ENCODE measurements around the gene RSPH6A. TPM values are rescaled to one million over a fixed set of nuclear protein-coding genes. Genes with fewer than 3 reads are reported as not detected.
"Not testable (repeated sequence)": the region's sequence is repeated elsewhere in the genome, so short reads cannot be mapped to it uniquely, and the experiment has no call there.

The RSPH6A gene
- polyA plus RNA-seq, 1 donor from 2014 or later = not detected

GRCh38 chr19:45752639-45753038 is 62.5 kb downstream of the RSPH6A start:
- H2AFZ ChIP-seq (ENCODE audit: low read depth, low read length) = no peak overlapping the region
- no peaks in the 10 kb centered on the region for H3K9me3 ChIP-seq (ENCODE audit: low read length)
- no peaks in the 10 kb centered on the region for H3K9me2 ChIP-seq (ENCODE audit: insufficient read depth, low read length)
- H3K4me2 ChIP-seq (ENCODE audit: low read length) = no peak overlapping the region
- H4K20me1 ChIP-seq (ENCODE audit: insufficient read depth) = no peaks in the 10 kb centered on the region
- no peaks in the 10 kb centered on the region for H3K79me2 ChIP-seq (replicated peaks; ENCODE audit: insufficient read depth, low read length)
- H3K4me3 ChIP-seq (ENCODE audit: low read length) = no peak overlapping the region
- TF ChIP-seq SMC3 (conservative IDR thresholded peaks at IDR 0.05; ENCODE audit: poor library complexity) (no peak), POLR2AphosphoS5 (IDR thresholded peaks at IDR 0.05) (no peak), TAF1 (IDR thresholded peaks at IDR 0.05; ENCODE audit: low read depth) (no peak), EP300 (conservative IDR thresholded peaks at IDR 0.05; ENCODE audit: poor library complexity, severe bottlenecking) (no peak), RAD21 (conservative IDR thresholded peaks at IDR 0.05) (no peak), REST (IDR thresholded peaks at IDR 0.05; ENCODE audit: borderline replicate concordance) (no peak), EZH2 (IDR thresholded peaks at IDR 0.05; ENCODE audit: borderline replicate concordance, insufficient read depth, low read length, poor library complexity, severe bottlenecking) (no peak), MXI1 (conservative IDR thresholded peaks at IDR 0.05; ENCODE audit: poor library complexity, severe bottlenecking) (no peak)
- TF ChIP-seq, protein P1, sequence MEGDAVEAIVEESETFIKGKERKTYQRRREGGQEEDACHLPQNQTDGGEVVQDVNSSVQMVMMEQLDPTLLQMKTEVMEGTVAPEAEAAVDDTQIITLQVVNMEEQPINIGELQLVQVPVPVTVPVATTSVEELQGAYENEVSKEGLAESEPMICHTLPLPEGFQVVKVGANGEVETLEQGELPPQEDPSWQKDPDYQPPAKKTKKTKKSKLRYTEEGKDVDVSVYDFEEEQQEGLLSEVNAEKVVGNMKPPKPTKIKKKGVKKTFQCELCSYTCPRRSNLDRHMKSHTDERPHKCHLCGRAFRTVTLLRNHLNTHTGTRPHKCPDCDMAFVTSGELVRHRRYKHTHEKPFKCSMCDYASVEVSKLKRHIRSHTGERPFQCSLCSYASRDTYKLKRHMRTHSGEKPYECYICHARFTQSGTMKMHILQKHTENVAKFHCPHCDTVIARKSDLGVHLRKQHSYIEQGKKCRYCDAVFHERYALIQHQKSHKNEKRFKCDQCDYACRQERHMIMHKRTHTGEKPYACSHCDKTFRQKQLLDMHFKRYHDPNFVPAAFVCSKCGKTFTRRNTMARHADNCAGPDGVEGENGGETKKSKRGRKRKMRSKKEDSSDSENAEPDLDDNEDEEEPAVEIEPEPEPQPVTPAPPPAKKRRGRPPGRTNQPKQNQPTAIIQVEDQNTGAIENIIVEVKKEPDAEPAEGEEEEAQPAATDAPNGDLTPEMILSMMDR (IDR thresholded peaks at IDR 0.05; ENCODE audit: poor library complexity, severe bottlenecking) = no peak
- H3K27me3 ChIP-seq (ENCODE audit: insufficient read depth, low read depth, low read length) = no peaks in the 10 kb centered on the region
- H3K27ac ChIP-seq (ENCODE audit: low read length) = no peak overlapping the region
- H3F3A ChIP-seq (ENCODE audit: insufficient read depth, low read length, poor library complexity, severe bottlenecking) = no peaks in the 10 kb centered on the region
- H3K9ac ChIP-seq (ENCODE audit: low read length) = no peak overlapping the region
- no peaks in the 10 kb centered on the region for H3K36me3 ChIP-seq (ENCODE audit: insufficient read depth, low read length)

GRCh38 chr19:45751483-45751882 is 63.6 kb downstream of the RSPH6A start:
- not testable (repeated sequence) for H3K9ac ChIP-seq (ENCODE audit: low read length); H3K79me2 ChIP-seq (replicated peaks; ENCODE audit: insufficient read depth, low read length); H3F3A ChIP-seq (ENCODE audit: insufficient read depth, low read length, poor library complexity, severe bottlenecking); H3K4me3 ChIP-seq (ENCODE audit: low read length); H3K9me3 ChIP-seq (ENCODE audit: low read length); H4K20me1 ChIP-seq (ENCODE audit: insufficient read depth); H2AFZ ChIP-seq (ENCODE audit: low read depth, low read length); H3K9me2 ChIP-seq (ENCODE audit: insufficient read depth, low read length); H3K4me2 ChIP-seq (ENCODE audit: low read length); H3K36me3 ChIP-seq (ENCODE audit: insufficient read depth, low read length); H3K27me3 ChIP-seq (ENCODE audit: insufficient read depth, low read depth, low read length); H3K27ac ChIP-seq (ENCODE audit: low read length)

- no peaks in the 10 kb centered on the region for H3K9me2 ChIP-seq (ENCODE audit: insufficient read depth, low read length)
- no peak overlapping the region for H3K4me3 ChIP-seq (ENCODE audit: low read length)
- no peak overlapping the region for H3K4me2 ChIP-seq (ENCODE audit: low read length)
- H3K27ac ChIP-seq (ENCODE audit: low read length) = no peak overlapping the region
- no peak overlapping the region for H2AFZ ChIP-seq (ENCODE audit: low read depth, low read length)
- H3K79me2 ChIP-seq (replicated peaks; ENCODE audit: insufficient read depth, low read length) = no peaks in the 10 kb centered on the region
- no peaks in the 10 kb centered on the region for H4K20me1 ChIP-seq (ENCODE audit: insufficient read depth)
- H3K9ac ChIP-seq (ENCODE audit: low read length) = no peak overlapping the region
- H3F3A ChIP-seq (ENCODE audit: insufficient read depth, low read length, poor library complexity, severe bottlenecking) = no peaks in the 10 kb centered on the region
- TF ChIP-seq POLR2AphosphoS5 (IDR thresholded peaks at IDR 0.05) (no peak), RAD21 (conservative IDR thresholded peaks at IDR 0.05) (no peak), MXI1 (conservative IDR thresholded peaks at IDR 0.05; ENCODE audit: poor library complexity, severe bottlenecking) (no peak)
- TF ChIP-seq, protein P1 (IDR thresholded peaks at IDR 0.05; ENCODE audit: poor library complexity, severe bottlenecking) = no peak
- H3K36me3 ChIP-seq (ENCODE audit: insufficient read depth, low read length) = no peaks in the 10 kb centered on the region
- no peaks in the 10 kb centered on the region for H3K27me3 ChIP-seq (ENCODE audit: insufficient read depth, low read depth, low read length)
- H3K9me3 ChIP-seq (ENCODE audit: low read length) = no peaks in the 10 kb centered on the region
These were observed 67.6 kb downstream of the RSPH6A start for GRCh38 chr19:45747513-45747912.
